Neural progenitor cell (in vitro differentiated cells): ENCODE measurements around the gene CD63.

Experiments used
- CTCF ChIP-seq: fragments of 200-600 bp; sonication (generic); IDR thresholded peaks from 2 replicates; pipeline ENCODE4 v1.5.1; 2017; ENCODE audit warnings: antibody characterized with exemption, mild to moderate bottlenecking
- EZH2 ChIP-seq: fragments of 200-600 bp; sonication (generic); IDR thresholded peaks from 2 replicates; pipeline ENCODE4 v1.6.1; 2017; ENCODE audit warnings: antibody characterized with exemption, mild to moderate bottlenecking, moderate library complexity
- EZH2phosphoT487 ChIP-seq: fragments of 200-600 bp; sonication (generic); IDR thresholded peaks from 2 replicates; pipeline ENCODE4 v1.6.1; 2017; ENCODE audit warnings: antibody characterized with exemption

DNA sequence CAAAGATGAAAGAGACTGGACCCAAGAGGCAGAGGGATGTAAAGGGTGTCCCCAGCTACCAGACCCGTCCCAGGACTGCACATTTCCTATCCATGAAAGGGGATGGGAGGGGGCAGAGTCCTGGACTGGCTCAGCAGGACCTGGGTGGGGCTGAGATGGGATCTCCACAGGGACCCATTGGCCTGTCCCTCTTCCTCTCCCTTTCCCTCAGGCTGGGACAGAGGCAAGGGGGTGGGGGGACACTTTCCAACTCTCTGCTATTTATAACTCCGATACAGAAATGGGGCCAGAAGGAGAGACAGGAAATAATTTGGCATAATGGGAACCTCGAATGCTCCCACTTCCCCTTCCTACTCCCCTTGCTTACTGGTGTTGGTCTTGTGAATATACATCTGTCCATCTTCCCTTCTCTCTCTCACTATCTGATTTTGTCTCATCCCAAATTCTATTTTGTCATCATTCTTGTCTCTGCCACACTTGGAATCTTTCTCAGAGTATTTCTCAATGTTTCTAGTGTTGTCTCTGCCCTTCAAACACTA lies 20.0 kb downstream of the CD63 start:
- TF ChIP-seq CTCF (no peak), EZH2 (no peak), EZH2phosphoT487 (no peak)
